Measurements from ENCODE around the gene TUSC2. TPM values are rescaled to one million over a fixed set of nuclear protein-coding genes. Genes with fewer than 3 reads are reported as not detected.

TUSC2 gene
- total RNA-seq, 2 experiments from 2014 or later = 23.1 to 24.7 TPM

DNA sequence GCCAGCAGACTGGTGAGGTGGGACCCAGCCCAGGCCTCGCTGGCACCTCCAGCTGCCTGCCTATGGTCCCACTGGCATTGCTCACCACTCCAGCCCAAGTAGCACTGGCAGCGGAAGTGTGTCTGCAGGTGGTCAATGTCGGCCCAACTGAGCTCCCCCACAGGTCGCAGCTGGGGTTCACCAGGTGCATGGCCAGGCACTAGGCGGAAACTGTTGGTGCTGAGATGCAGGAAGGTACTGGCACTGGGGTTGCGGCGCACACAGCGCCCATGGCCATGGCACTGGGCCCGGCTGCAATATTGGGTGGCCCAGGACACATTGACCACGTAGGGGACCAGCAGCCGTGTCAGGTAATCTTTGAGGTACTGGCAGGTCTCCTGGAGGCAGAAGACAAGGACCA lies 9.9 kb downstream of the TUSC2 start:
- peak overlapping the region; percentile 74 for H3K4me3 Mint-ChIP-seq
- Histone ChIP-seq H3K4me1 (ENCODE audit: insufficient read depth, low read length) (peaks cover 67% of the 10 kb centered on the region), H3K36me3 (ENCODE audit: insufficient read depth, low read length) (no peaks in the 10 kb centered on the region)

DNA sequence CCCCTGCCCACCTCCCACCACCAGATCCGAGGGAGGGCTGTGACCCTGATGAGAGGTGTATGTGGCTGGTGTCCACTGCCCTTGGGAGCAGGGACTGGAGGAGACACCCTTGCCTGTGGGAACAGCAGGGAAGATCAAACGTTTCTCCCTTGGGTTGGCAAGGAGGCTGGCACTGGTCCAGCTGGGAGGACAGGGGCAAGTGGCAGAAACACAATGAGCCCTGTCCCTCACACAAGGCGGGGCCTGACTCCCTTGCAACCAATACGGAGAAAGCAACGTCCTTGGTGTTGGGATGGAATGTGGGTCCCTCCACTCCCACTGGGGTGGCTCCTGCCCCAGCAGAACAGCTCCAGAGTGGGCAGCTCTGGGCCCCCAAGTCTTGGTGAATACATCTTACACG lies 10.7 kb downstream of the TUSC2 start:
- Histone ChIP-seq H3K27ac (ENCODE audit: low read depth in 1 of 2, low read length in 2 of 2) (peak overlapping the region in 1 of 2 donors; percentile 47), H3K4me3 (ENCODE audit: low read length) (peak overlapping the region; percentile 31), H3K9me3 (ENCODE audit: control insufficient read depth in 1 of 2, insufficient read depth in 1 of 2, low read length in 2 of 2) (no peaks in the 10 kb centered on the region), H3K27me3 (ENCODE audit: control insufficient read depth in 1 of 2, insufficient read depth in 2 of 2, low read length in 2 of 2) (no peaks in the 10 kb centered on the region), H3K4me1 (ENCODE audit: insufficient read depth, low read length) (peaks cover 62% of the 10 kb centered on the region), H3K36me3 (ENCODE audit: insufficient read depth, low read length) (no peaks in the 10 kb centered on the region)
- TF ChIP-seq, protein P1, sequence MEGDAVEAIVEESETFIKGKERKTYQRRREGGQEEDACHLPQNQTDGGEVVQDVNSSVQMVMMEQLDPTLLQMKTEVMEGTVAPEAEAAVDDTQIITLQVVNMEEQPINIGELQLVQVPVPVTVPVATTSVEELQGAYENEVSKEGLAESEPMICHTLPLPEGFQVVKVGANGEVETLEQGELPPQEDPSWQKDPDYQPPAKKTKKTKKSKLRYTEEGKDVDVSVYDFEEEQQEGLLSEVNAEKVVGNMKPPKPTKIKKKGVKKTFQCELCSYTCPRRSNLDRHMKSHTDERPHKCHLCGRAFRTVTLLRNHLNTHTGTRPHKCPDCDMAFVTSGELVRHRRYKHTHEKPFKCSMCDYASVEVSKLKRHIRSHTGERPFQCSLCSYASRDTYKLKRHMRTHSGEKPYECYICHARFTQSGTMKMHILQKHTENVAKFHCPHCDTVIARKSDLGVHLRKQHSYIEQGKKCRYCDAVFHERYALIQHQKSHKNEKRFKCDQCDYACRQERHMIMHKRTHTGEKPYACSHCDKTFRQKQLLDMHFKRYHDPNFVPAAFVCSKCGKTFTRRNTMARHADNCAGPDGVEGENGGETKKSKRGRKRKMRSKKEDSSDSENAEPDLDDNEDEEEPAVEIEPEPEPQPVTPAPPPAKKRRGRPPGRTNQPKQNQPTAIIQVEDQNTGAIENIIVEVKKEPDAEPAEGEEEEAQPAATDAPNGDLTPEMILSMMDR (IDR thresholded peaks at IDR 0.05) = no peak
- Mint-ChIP-seq H3K4me3 (peak overlapping the region; percentile 74), H3K9me3 (no peaks in the 10 kb centered on the region), H3K36me3 (ENCODE audit: low read depth) (no peaks in the 10 kb centered on the region), H3K27me3 (no peaks in the 10 kb centered on the region), H3K4me1 (ENCODE audit: low read depth) (peaks cover 40% of the 10 kb centered on the region), H3K27ac (peak overlapping the region; percentile 90)
- ChIA-PET POLR2A (interaction anchor here (1.0 to 2.8 kb wide), 3 partner anchors 18 to 33 kb away, joined by 3 to 16 read pairs (median 3); partner anchors contain the start of genes CYB561D2, HYAL3, IFRD2 and NAA80), CTCF (no interaction called here)
- DNase-seq = peak in 1 of 14 experiments; percentile 23
- intact Hi-C loops (cut with DNase I, micrococcal nuclease) = no loop called here
- no peak for ATAC-seq (ENCODE audit: poor library complexity)

More for the DNA sequence above, 9.9 kb downstream of the TUSC2 start:
- ChIA-PET POLR2A (interaction anchor here (1.0 to 2.8 kb wide), 4 partner anchors 19 to 32 kb away, joined by 3 to 16 read pairs (median 6); partner anchors contain the start of genes CYB561D2, HYAL3, IFRD2 and NAA80), CTCF (no interaction called here)
- H3K4me3 ChIP-seq (ENCODE audit: low read length) = no peak overlapping the region
- Mint-ChIP-seq H3K36me3 (ENCODE audit: low read depth) (no peaks in the 10 kb centered on the region), H3K9me3 (no peaks in the 10 kb centered on the region), H3K27me3 (no peaks in the 10 kb centered on the region), H3K4me1 (ENCODE audit: low read depth) (peaks cover 40% of the 10 kb centered on the region), H3K27ac (peak overlapping the region; percentile 24)
- H3K27me3 ChIP-seq (ENCODE audit: control insufficient read depth in 1 of 2, insufficient read depth in 2 of 2, low read length in 2 of 2) = no peaks in the 10 kb centered on the region
- no peak for ATAC-seq (ENCODE audit: poor library complexity)
- H3K9me3 ChIP-seq (ENCODE audit: control insufficient read depth in 1 of 2, insufficient read depth in 1 of 2, low read length in 2 of 2) = no peaks in the 10 kb centered on the region
- intact Hi-C loops (cut with DNase I, micrococcal nuclease) = no loop called here
- H3K27ac ChIP-seq (ENCODE audit: low read depth in 1 of 2, low read length in 2 of 2) = no peak overlapping the region
- TF ChIP-seq, protein P1 (IDR thresholded peaks at IDR 0.05) = no peak
- peak in 1 of 14 experiments; percentile 20 for DNase-seq

DNA sequence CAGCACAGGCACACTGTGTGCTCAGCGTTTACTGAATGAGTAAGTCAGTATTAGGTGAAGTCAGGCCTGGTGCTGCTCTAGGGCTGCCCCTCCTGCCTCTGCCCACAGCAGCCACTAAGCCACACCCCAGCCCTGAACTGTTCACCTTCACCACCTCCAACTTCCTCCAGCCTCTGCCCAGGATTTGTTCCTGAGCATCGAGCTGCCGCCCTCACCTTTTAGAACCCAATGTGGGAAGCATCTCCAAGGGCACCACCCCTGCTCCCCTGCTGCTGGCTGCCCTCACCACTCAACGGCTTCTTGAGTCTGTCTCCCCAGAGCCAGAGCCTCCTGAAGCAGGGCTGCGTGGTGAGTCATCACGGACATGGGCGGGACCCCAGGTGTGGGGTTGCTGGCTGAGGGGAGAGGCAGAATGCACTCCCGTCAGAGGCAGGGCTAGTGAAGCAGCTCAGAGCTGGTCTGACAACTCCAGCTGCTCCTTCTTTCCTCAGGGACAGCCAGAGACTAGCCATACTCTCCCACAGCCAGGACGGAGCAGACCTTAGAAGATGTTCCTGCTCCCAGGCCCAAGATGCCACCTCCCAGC lies 11.3 kb downstream of the TUSC2 start:
- Histone ChIP-seq H3K4me1 (ENCODE audit: insufficient read depth, low read length) (peaks cover 57% of the 10 kb centered on the region), H3K27me3 (ENCODE audit: control insufficient read depth in 1 of 2, insufficient read depth in 2 of 2, low read length in 2 of 2) (no peaks in the 10 kb centered on the region), H3K4me3 (ENCODE audit: low read length) (peak overlapping the region; percentile 31), H3K27ac (ENCODE audit: low read depth in 1 of 2, low read length in 2 of 2) (peak overlapping the region in 1 of 2 donors; percentile 47), H3K9me3 (ENCODE audit: control insufficient read depth in 1 of 2, insufficient read depth in 1 of 2, low read length in 2 of 2) (no peaks in the 10 kb centered on the region), H3K36me3 (ENCODE audit: insufficient read depth, low read length) (no peaks in the 10 kb centered on the region)
- H3K27ac Mint-ChIP-seq = peak overlapping the region; percentile 90
- H3K27me3 Mint-ChIP-seq = no peaks in the 10 kb centered on the region
- peak in 13 of 14 experiments; percentile 52 to 85 (median 67) for DNase-seq
- intact Hi-C loops (cut with DNase I, micrococcal nuclease) = no loop called here
- ChIA-PET CTCF (interaction anchor here (2.2 kb wide), 1 partner anchor 8 kb away, joined by 7 read pairs; no protein-coding TSS in a partner anchor), POLR2A (interaction anchor here (1.2 to 2.8 kb wide), 2 partner anchors 18 to 24 kb away, joined by 3 to 16 read pairs; partner anchors contain the start of genes HYAL3, IFRD2 and NAA80)
- H3K4me1 Mint-ChIP-seq (ENCODE audit: low read depth) = peaks cover 40% of the 10 kb centered on the region
- TF ChIP-seq, protein P1 (IDR thresholded peaks at IDR 0.05) = no peak
- H3K9me3 Mint-ChIP-seq = no peaks in the 10 kb centered on the region
- peak; percentile 71 for ATAC-seq (ENCODE audit: poor library complexity)
- H3K36me3 Mint-ChIP-seq (ENCODE audit: low read depth) = no peaks in the 10 kb centered on the region
- peak overlapping the region; percentile 74 for H3K4me3 Mint-ChIP-seq

Measured in CD4-positive, alpha-beta T cell (primary cell).